HEK293T (cell line): Measurements from ENCODE around the gene BRAF.

Experiments
- ARNT ChIP-seq: fragments of 450-650 bp; IDR thresholded peaks from 2 replicates; pipeline ENCODE4 v1.6.1; 2017; ENCODE audit warnings: mild to moderate bottlenecking
- CTBP1 ChIP-seq: fragments of 450-650 bp; IDR thresholded peaks from 2 replicates; pipeline ENCODE4 v1.6.1; 2016; ENCODE audit warnings: borderline replicate concordance
- ELF4 ChIP-seq: fragments of 450-650 bp; IDR thresholded peaks from 2 replicates; pipeline ENCODE4 v1.6.1; 2017; ENCODE audit warnings: antibody characterized with exemption
- FOXA1 ChIP-seq: fragments of 450-650 bp; IDR thresholded peaks from 2 replicates; pipeline ENCODE4 v1.6.1; 2016; ENCODE audit warnings: mild to moderate bottlenecking
- FOXK2 ChIP-seq: fragments of 450-650 bp; IDR thresholded peaks from 2 replicates; pipeline ENCODE4 v1.6.1; 2016; ENCODE audit warnings: mild to moderate bottlenecking
- SUZ12 ChIP-seq: fragments of 450-650 bp; IDR thresholded peaks from 2 replicates; pipeline ENCODE4 v1.6.1; 2016; ENCODE audit warnings: mild to moderate bottlenecking

- no peak for TF ChIP-seq SUZ12
- TF ChIP-seq CTBP1, result no peak
- TF ChIP-seq FOXA1, result no peak
- TF ChIP-seq ARNT, result no peak
- no peak for TF ChIP-seq FOXK2
- no peak for TF ChIP-seq ELF4
These were observed 60.9 kb downstream of the BRAF start for GRCh38 chr7:140863867-140864266.
